WTC11 (cell line): Measurements from ENCODE around the gene SHISAL1. TPM values are rescaled to one million over a fixed set of nuclear protein-coding genes. Genes with fewer than 3 reads are reported as not detected.

Experiments
- ATAC-seq: fragments of 200-7000 bp; cut with Tn5 transposase; 2 replicates; pipeline ENCODE4 v1.10.0; 2021; ENCODE audit warnings: mild to moderate bottlenecking, moderate library complexity
- CTCF ChIA-PET: fragments of 300-600 bp; sonication (Branson Sonifier 250); formaldehyde crosslinking; loops from one replicate; lab custom pipeline; 2021; ENCODE audit warnings: antibody characterized with exemption; lab: Charles Lee
- POLR2A ChIA-PET: fragments of 350-600 bp; sonication (Branson Sonifier 250); formaldehyde crosslinking; loops from one replicate; lab custom pipeline; 2021; ENCODE audit warnings: antibody characterized with exemption; lab: Charles Lee
- DNase-seq: peaks from one replicate; pipeline ENCODE4 v3.0.0; 2021; ENCODE audit warnings: low spot score
- H3K27ac Mint-ChIP-seq: 2 replicates; pipeline ENCODE4 v1.8.0; 2021; ENCODE audit warnings: mixed read lengths
- H3K27me3 Mint-ChIP-seq: 2 replicates; pipeline ENCODE4 v1.8.0; 2021; ENCODE audit warnings: low read depth, mild to moderate bottlenecking, moderate library complexity, mixed read lengths
- H3K36me3 Mint-ChIP-seq: 2 replicates; pipeline ENCODE4 v1.8.0; 2021; ENCODE audit warnings: mixed read lengths
- H3K4me1 Mint-ChIP-seq: 2 replicates; pipeline ENCODE4 v1.8.0; 2022; ENCODE audit warnings: mixed read lengths
- H3K4me3 Mint-ChIP-seq: 2 replicates; pipeline ENCODE4 v1.8.0; 2021; ENCODE audit warnings: mild to moderate bottlenecking, moderate library complexity, mixed read lengths
- H3K9me3 Mint-ChIP-seq: 2 replicates; pipeline ENCODE4 v1.8.0; 2021; ENCODE audit warnings: mixed read lengths
- ATF1 ChIP-seq: sonication (generic); formaldehyde crosslinking; IDR thresholded peaks from 2 replicates; pipeline ENCODE4 v1.8.1; 2023; ENCODE audit warnings: mild to moderate bottlenecking, moderate library complexity, missing genetic modification reagents
- EMX1 ChIP-seq: fragments of 250-450 bp; sonication (Bioruptor Pico); IDR thresholded peaks from 2 replicates; pipeline ENCODE4 v1.8.0; 2021; ENCODE audit warnings: mild to moderate bottlenecking
- ESRRA ChIP-seq: sonication (generic); formaldehyde crosslinking; IDR thresholded peaks from 2 replicates; pipeline ENCODE4 v1.8.1; 2022; ENCODE audit warnings: mild to moderate bottlenecking, missing genetic modification reagents, borderline replicate concordance
- GRHL2 ChIP-seq: fragments of 250-450 bp; sonication (Bioruptor Pico); IDR thresholded peaks from 2 replicates; pipeline ENCODE4 v1.8.0; 2022; ENCODE audit warnings: mild to moderate bottlenecking, moderate library complexity; ENCODE audit not compliant: insufficient replicate concordance, severe bottlenecking
- HMGA2 ChIP-seq: fragments of 250-450 bp; sonication (Bioruptor Pico); IDR thresholded peaks from 2 replicates; pipeline ENCODE4 v1.4.0; 2021; ENCODE audit warnings: mild to moderate bottlenecking, moderate library complexity
- JUN ChIP-seq: sonication (generic); formaldehyde crosslinking; IDR thresholded peaks from 2 replicates; pipeline ENCODE4 v1.8.0; 2023; ENCODE audit warnings: mild to moderate bottlenecking, missing genetic modification reagents
- MXD4 ChIP-seq: fragments of 250-450 bp; sonication (Bioruptor Pico); IDR thresholded peaks from 2 replicates; pipeline ENCODE4 v1.8.0; 2021; ENCODE audit warnings: mild to moderate bottlenecking, moderate library complexity, borderline replicate concordance
- NR1H2 ChIP-seq: sonication (generic); formaldehyde crosslinking; IDR thresholded peaks from 2 replicates; pipeline ENCODE4 v1.9.0; 2021; ENCODE audit warnings: mild to moderate bottlenecking, moderate library complexity, missing genetic modification reagents
- RELA ChIP-seq: sonication (generic); formaldehyde crosslinking; IDR thresholded peaks from 2 replicates; pipeline ENCODE4 v1.8.1; 2022; ENCODE audit warnings: missing genetic modification reagents, mild to moderate bottlenecking, borderline replicate concordance
- SMAD4 ChIP-seq: sonication (generic); formaldehyde crosslinking; IDR thresholded peaks from 2 replicates; pipeline ENCODE4 v1.8.0; 2022; ENCODE audit warnings: mild to moderate bottlenecking, missing genetic modification reagents
- SOX15 ChIP-seq: fragments of 250-450 bp; sonication (Bioruptor Pico); IDR thresholded peaks from 2 replicates; pipeline ENCODE4 v1.9.0; 2021; ENCODE audit warnings: mild to moderate bottlenecking
- ZNF121 ChIP-seq: sonication (generic); formaldehyde crosslinking; IDR thresholded peaks from 2 replicates; pipeline ENCODE4 v1.8.0; 2023; ENCODE audit warnings: missing genetic modification reagents
- ZNF138 ChIP-seq: sonication (generic); formaldehyde crosslinking; conservative IDR thresholded peaks from 2 replicates; pipeline ENCODE4 v1.8.1; 2022; ENCODE audit warnings: mild to moderate bottlenecking, moderate library complexity, missing genetic modification reagents
- ZNF219 ChIP-seq: sonication (generic); formaldehyde crosslinking; IDR thresholded peaks from 2 replicates; pipeline ENCODE4 v1.8.0; 2023; ENCODE audit warnings: missing genetic modification reagents, mild to moderate bottlenecking, borderline replicate concordance
- ZNF317 ChIP-seq: sonication (generic); formaldehyde crosslinking; IDR thresholded peaks from 2 replicates; pipeline ENCODE4 v1.8.1; 2023; ENCODE audit warnings: low read depth, mild to moderate bottlenecking, moderate library complexity, missing genetic modification reagents, borderline replicate concordance
- ZNF396 ChIP-seq: fragments of 250-450 bp; sonication (Bioruptor Pico); IDR thresholded peaks from 2 replicates; pipeline ENCODE4 v1.8.0; 2021; ENCODE audit warnings: mild to moderate bottlenecking, moderate library complexity, borderline replicate concordance
- ZNF423 ChIP-seq: fragments of 250-450 bp; sonication (Bioruptor Pico); IDR thresholded peaks from 2 replicates; pipeline ENCODE4 v2.1.2; 2022; ENCODE audit warnings: mild to moderate bottlenecking, moderate library complexity
- total RNA-seq: library from RNA; stranded (reverse); gene quantifications from 3 replicates; pipeline ENCODE4 v1.2.3, GENCODE V29; 2021
- TF ChIP-seq, protein P1 (sequence below): fragments of 250-450 bp; sonication (Bioruptor Pico); IDR thresholded peaks from 2 replicates; pipeline ENCODE4 v1.8.0; 2021; ENCODE audit warnings: mild to moderate bottlenecking
- TF ChIP-seq, protein P2 (sequence below): sonication (generic); formaldehyde crosslinking; IDR thresholded peaks from 2 replicates; pipeline ENCODE4 v1.8.1; 2022; ENCODE audit warnings: mild to moderate bottlenecking, moderate library complexity, missing genetic modification reagents
- TF ChIP-seq, protein P3 (sequence below): sonication (generic); formaldehyde crosslinking; conservative IDR thresholded peaks from 2 replicates; pipeline ENCODE4 v1.8.1; 2023; ENCODE audit warnings: mild to moderate bottlenecking, low read depth, missing genetic modification reagents, moderate library complexity
- TF ChIP-seq, protein P4 (sequence below): fragments of 250-450 bp; sonication (Bioruptor Pico); conservative IDR thresholded peaks from 2 replicates; pipeline ENCODE4 v1.9.0; 2021; ENCODE audit warnings: mild to moderate bottlenecking
- TF ChIP-seq, protein P5 (sequence below): fragments of 250-450 bp; sonication (Bioruptor Pico); IDR thresholded peaks from 2 replicates; pipeline ENCODE4 v2.1.2; 2022; ENCODE audit warnings: mild to moderate bottlenecking, moderate library complexity
- TF ChIP-seq, protein P6 (sequence below): sonication (generic); formaldehyde crosslinking; IDR thresholded peaks from 2 replicates; pipeline ENCODE4 v1.8.0; 2022; ENCODE audit warnings: mild to moderate bottlenecking, missing genetic modification reagents
- TF ChIP-seq, protein P7 (sequence below): sonication (generic); formaldehyde crosslinking; conservative IDR thresholded peaks from 2 replicates; pipeline ENCODE4 v1.8.1; 2022; ENCODE audit warnings: mild to moderate bottlenecking, missing genetic modification reagents

SHISAL1 gene
- total RNA-seq, 1 experiment from 2014 or later, result 2.7 TPM

DNA sequence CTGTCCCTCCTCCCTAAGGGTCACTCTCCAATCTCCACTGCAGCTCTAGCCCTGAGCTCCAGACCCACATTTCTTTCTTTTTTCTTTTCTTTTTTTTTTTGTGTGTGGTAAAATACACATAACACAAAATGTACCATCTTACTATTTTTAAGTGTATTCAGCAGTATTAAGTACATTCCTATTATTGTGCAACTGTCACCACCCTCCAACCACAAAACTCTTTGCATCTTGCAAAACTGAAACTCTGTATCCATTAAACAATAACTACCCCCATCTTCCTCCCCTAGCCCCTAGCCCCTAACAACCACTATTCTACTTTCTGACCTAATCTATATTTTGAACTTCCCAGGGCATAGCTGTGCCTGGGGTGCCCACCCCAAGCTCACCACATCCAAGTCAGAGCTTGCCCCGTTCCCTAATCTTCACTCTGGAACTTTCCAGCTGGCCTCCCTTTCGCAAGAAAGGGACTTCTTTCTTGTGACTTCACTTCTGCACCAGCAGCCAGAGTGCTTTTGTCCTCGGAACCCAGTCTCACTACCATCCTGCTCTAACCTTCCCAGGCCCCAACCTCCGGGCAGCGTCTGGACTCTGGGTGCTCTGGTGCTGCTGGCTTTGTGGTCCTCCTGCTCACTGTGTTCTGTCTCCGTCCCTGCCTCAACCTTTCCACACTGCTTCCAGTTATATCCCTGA is 101.3 kb downstream of the SHISAL1 start (continued):
- TF ChIP-seq, protein P1, sequence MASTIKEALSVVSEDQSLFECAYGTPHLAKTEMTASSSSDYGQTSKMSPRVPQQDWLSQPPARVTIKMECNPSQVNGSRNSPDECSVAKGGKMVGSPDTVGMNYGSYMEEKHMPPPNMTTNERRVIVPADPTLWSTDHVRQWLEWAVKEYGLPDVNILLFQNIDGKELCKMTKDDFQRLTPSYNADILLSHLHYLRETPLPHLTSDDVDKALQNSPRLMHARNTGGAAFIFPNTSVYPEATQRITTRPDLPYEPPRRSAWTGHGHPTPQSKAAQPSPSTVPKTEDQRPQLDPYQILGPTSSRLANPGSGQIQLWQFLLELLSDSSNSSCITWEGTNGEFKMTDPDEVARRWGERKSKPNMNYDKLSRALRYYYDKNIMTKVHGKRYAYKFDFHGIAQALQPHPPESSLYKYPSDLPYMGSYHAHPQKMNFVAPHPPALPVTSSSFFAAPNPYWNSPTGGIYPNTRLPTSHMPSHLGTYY (CRISPR knock-in tag), result no peak
- TF ChIP-seq, protein P2, sequence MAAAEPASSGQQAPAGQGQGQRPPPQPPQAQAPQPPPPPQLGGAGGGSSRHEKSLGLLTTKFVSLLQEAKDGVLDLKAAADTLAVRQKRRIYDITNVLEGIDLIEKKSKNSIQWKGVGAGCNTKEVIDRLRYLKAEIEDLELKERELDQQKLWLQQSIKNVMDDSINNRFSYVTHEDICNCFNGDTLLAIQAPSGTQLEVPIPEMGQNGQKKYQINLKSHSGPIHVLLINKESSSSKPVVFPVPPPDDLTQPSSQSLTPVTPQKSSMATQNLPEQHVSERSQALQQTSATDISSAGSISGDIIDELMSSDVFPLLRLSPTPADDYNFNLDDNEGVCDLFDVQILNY (CRISPR knock-in tag), result no peak
- TF ChIP-seq, protein P3, sequence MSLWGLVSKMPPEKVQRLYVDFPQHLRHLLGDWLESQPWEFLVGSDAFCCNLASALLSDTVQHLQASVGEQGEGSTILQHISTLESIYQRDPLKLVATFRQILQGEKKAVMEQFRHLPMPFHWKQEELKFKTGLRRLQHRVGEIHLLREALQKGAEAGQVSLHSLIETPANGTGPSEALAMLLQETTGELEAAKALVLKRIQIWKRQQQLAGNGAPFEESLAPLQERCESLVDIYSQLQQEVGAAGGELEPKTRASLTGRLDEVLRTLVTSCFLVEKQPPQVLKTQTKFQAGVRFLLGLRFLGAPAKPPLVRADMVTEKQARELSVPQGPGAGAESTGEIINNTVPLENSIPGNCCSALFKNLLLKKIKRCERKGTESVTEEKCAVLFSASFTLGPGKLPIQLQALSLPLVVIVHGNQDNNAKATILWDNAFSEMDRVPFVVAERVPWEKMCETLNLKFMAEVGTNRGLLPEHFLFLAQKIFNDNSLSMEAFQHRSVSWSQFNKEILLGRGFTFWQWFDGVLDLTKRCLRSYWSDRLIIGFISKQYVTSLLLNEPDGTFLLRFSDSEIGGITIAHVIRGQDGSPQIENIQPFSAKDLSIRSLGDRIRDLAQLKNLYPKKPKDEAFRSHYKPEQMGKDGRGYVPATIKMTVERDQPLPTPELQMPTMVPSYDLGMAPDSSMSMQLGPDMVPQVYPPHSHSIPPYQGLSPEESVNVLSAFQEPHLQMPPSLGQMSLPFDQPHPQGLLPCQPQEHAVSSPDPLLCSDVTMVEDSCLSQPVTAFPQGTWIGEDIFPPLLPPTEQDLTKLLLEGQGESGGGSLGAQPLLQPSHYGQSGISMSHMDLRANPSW (CRISPR knock-in tag), result no peak
- TF ChIP-seq GRHL2 (CRISPR knock-in tag) (no peak), ZNF121 (CRISPR knock-in tag) (no peak)
- TF ChIP-seq, all 79 proteins: peak for 0

DNA sequence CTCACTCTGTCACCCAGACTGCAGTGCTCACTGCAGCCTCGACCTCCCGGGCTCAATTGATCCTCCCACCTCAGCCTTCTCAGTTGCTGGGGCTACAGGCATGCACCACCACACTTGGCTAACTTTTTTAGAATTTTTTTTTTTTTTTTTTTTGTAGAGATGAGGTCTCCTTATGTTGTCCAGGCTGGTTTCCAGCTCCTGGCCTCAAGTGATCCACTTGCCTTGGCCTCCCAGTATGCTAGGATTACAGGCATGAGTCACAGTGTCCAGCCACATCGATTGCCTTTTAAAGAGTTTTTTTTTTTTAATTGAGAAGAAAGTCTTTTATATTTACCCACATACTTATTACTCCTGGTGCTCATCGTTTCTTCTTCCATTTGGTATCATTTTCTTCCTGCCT is 102.0 kb downstream of the SHISAL1 start:
- DNase-seq, result no peak

More for the DNA sequence above, 102.0 kb downstream of the SHISAL1 start:
- CTCF ChIA-PET, result no interaction called here
- TF ChIP-seq RELA (CRISPR knock-in tag) (no peak), JUN (CRISPR knock-in tag) (no peak), SOX15 (no peak), ESRRA (no peak), SMAD4 (no peak), ZNF219 (CRISPR knock-in tag) (no peak), NR1H2 (CRISPR knock-in tag) (no peak), ZNF138 (no peak), ZNF317 (CRISPR knock-in tag) (no peak), ZNF121 (CRISPR knock-in tag) (no peak), ZNF396 (CRISPR knock-in tag) (no peak), EMX1 (no peak), ATF1 (CRISPR knock-in tag) (no peak), HMGA2 (CRISPR knock-in tag) (no peak), MXD4 (CRISPR knock-in tag) (no peak), ZNF423 (CRISPR knock-in tag) (no peak)
- TF ChIP-seq, protein P4, sequence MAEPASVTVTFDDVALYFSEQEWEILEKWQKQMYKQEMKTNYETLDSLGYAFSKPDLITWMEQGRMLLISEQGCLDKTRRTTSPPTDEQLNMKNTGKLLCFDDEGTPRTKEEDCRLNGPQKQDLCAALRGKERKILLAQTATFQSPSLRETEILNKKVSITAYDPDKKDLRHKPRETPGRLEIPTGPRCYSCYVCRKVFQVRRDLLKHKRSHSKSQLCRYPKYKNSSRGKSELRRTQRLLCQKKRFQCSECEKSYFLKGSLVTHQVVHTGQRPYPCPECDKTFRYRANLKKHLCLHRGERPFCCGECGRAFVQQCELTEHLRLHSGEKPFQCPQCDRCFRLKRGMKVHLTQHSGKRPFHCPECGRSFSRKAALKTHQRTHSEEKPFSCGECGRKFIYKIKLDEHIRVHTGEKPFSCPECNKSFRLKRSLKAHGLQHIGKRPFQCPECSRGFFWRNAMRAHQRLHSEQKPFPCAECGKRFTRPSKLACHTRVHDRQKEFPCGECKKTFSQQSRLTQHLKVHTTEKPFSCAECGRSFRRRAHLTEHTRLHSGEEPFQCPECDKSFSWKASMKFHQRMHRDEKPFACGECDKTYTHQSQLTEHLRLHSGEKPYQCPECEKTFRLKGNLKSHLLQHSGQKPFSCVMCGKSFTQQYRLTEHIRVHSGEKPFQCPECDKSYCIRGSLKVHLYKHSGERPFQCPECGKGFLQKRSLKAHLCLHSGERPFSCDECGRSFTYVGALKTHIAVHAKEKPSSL (CRISPR knock-in tag), result no peak
- TF ChIP-seq, protein P5, sequence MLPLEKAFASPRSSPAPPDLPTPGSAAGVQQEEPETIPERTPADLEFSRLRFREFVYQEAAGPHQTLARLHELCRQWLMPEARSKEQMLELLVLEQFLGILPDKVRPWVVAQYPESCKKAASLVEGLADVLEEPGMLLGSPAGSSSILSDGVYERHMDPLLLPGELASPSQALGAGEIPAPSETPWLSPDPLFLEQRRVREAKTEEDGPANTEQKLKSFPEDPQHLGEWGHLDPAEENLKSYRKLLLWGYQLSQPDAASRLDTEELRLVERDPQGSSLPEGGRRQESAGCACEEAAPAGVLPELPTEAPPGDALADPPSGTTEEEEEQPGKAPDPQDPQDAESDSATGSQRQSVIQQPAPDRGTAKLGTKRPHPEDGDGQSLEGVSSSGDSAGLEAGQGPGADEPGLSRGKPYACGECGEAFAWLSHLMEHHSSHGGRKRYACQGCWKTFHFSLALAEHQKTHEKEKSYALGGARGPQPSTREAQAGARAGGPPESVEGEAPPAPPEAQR (CRISPR knock-in tag), result no peak
- TF ChIP-seq, protein P6, sequence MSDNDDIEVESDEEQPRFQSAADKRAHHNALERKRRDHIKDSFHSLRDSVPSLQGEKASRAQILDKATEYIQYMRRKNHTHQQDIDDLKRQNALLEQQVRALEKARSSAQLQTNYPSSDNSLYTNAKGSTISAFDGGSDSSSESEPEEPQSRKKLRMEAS (CRISPR knock-in tag), result no peak
- TF ChIP-seq, protein P7, sequence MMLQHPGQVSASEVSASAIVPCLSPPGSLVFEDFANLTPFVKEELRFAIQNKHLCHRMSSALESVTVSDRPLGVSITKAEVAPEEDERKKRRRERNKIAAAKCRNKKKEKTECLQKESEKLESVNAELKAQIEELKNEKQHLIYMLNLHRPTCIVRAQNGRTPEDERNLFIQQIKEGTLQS, result no peak
- TF ChIP-seq, all 79 proteins: peak for 0
- H3K4me1 Mint-ChIP-seq, result no peaks in the 10 kb centered on the region
- 0 out of 2 replicates have a peak, but pooled peaks cover 3% of the 10 kb centered on the region for H3K36me3 Mint-ChIP-seq
- H3K27me3 Mint-ChIP-seq, result peaks cover 2% of the 10 kb centered on the region; the same call in 1 of the 2 replicates
- ATAC-seq, result no peak
- peaks cover 16% of the 10 kb centered on the region for H3K9me3 Mint-ChIP-seq
- no peak overlapping the region for H3K4me3 Mint-ChIP-seq
- POLR2A ChIA-PET, result no interaction called here
- H3K27ac Mint-ChIP-seq, result no peak overlapping the region
